SU-DHL-6 (cell line): ENCODE data around the gene CAMK2D.

Experiments
- H2AFZ ChIP-seq: fragments of 200-600 bp; sonication (generic); 2 replicates; pipeline ENCODE4 v1.6.1; 2014; ENCODE audit warnings: low read depth, mild to moderate bottlenecking, moderate library complexity, mixed read lengths, antibody characterized with exemption, low read length; ENCODE audit not compliant: severe bottlenecking
- H3F3A ChIP-seq: fragments of 200-600 bp; shearing (Covaris generic); 2 replicates; pipeline ENCODE4 v1.6.0; 2016; ENCODE audit warnings: antibody characterized with exemption, mild to moderate bottlenecking; ENCODE audit not compliant: insufficient read depth
- H3K27ac ChIP-seq: fragments of 200-600 bp; sonication (generic); 2 replicates; pipeline ENCODE4 v1.5.1; 2016; ENCODE audit warnings: low read depth, mild to moderate bottlenecking, low read length, moderate library complexity, mixed read lengths
- H3K27me3 ChIP-seq: fragments of 200-600 bp; sonication (generic), shearing (Covaris generic); 2 replicates; pipeline ENCODE4 v1.6.0; 2014; ENCODE audit warnings: mild to moderate bottlenecking, low read length
- H3K36me3 ChIP-seq: fragments of 200-600 bp; sonication (generic); 2 replicates; pipeline ENCODE4 v1.6.1; 2014; ENCODE audit warnings: mild to moderate bottlenecking, low read length, mixed read lengths
- H3K4me2 ChIP-seq: fragments of 300-600, 200-600 bp; shearing (Covaris generic), sonication (generic); 2 replicates; pipeline ENCODE4 v1.6.0; 2014; ENCODE audit warnings: low read length, low read depth, mild to moderate bottlenecking; ENCODE audit not compliant: poor library complexity, severe bottlenecking
- H3K4me3 ChIP-seq: fragments of 200-600 bp; sonication (generic); 2 replicates; pipeline ENCODE4 v1.5.1; 2014; ENCODE audit warnings: antibody characterized with exemption, low read length, mild to moderate bottlenecking, mixed read lengths; ENCODE audit not compliant: insufficient read depth, poor library complexity, severe bottlenecking
- H3K79me2 ChIP-seq: fragments of 200-600 bp; sonication (generic); 2 replicates; pipeline ENCODE4 v1.6.1; 2014; ENCODE audit warnings: mild to moderate bottlenecking, low read length, moderate library complexity; ENCODE audit not compliant: insufficient read depth
- H3K9ac ChIP-seq: fragments of 200-600 bp; sonication (generic); 2 replicates; pipeline ENCODE4 v1.7.0; 2014; ENCODE audit warnings: mild to moderate bottlenecking, low read length
- H3K9me2 ChIP-seq: fragments of 200-600 bp; sonication (generic); replicated peaks from 2 replicates; pipeline ENCODE4 v1.6.1; 2014; ENCODE audit warnings: low read length; ENCODE audit not compliant: insufficient read depth
- H3K9me3 ChIP-seq: fragments of 200-600 bp; sonication (generic); 2 replicates; pipeline ENCODE4 v1.6.1; 2014; ENCODE audit warnings: low read length, mixed read lengths; ENCODE audit not compliant: insufficient read depth
- H4K20me1 ChIP-seq: fragments of 200-600 bp; sonication (generic); 2 replicates; pipeline ENCODE4 v1.6.1; 2014; ENCODE audit warnings: low read depth, mild to moderate bottlenecking, antibody characterized with exemption, low read length, moderate library complexity, mixed read lengths
- EZH2phosphoT487 ChIP-seq: fragments of 200-600 bp; sonication (generic), shearing (Covaris generic); conservative IDR thresholded peaks from 2 replicates; pipeline ENCODE4 v1.6.1; 2018; ENCODE audit warnings: mild to moderate bottlenecking, antibody characterized with exemption, low read length, moderate library complexity, mixed read lengths
- TF ChIP-seq, protein P1 (sequence below): fragments of 200-600 bp; sonication (generic); IDR thresholded peaks from one replicate; pipeline ENCODE4 v1.5.1; 2017; ENCODE audit warnings: antibody characterized with exemption, mild to moderate bottlenecking, low read length, moderate library complexity; ENCODE audit not compliant: insufficient read depth, poor library complexity, severe bottlenecking

CAMK2D gene

DNA sequence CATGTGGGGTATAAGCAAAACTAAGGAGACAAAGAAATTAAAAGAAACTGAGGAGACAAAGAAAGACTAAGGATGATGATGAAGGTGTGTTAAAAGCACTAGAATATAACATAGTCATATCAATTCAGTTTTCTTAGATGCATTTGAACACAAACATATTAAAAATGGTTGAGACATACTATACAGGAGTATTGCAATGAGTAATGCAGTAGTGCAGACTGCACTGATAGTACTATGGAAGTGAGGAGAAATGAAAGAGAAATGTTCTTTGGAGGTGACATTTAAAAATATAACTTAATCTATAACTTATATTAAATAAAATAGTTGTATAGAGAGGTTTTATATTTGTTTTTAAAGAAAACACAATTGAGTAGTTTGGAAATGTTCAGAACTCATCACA is 279.2 kb downstream of the CAMK2D start:
- Histone ChIP-seq H3K36me3 (no peaks in the 10 kb centered on the region), H3K4me3 (no peak overlapping the region), H3K4me2 (no peak overlapping the region), H3K9ac (no peak overlapping the region), H3K9me2 (no peaks in the 10 kb centered on the region), H3K27me3 (no peaks in the 10 kb centered on the region), H3K27ac (no peak overlapping the region), H3F3A (no peaks in the 10 kb centered on the region), H3K79me2 (no peaks in the 10 kb centered on the region), H2AFZ (no peak overlapping the region), H4K20me1 (no peaks in the 10 kb centered on the region), H3K9me3 (no peaks in the 10 kb centered on the region)
- TF ChIP-seq EZH2phosphoT487, result no peak
- TF ChIP-seq, protein P1, sequence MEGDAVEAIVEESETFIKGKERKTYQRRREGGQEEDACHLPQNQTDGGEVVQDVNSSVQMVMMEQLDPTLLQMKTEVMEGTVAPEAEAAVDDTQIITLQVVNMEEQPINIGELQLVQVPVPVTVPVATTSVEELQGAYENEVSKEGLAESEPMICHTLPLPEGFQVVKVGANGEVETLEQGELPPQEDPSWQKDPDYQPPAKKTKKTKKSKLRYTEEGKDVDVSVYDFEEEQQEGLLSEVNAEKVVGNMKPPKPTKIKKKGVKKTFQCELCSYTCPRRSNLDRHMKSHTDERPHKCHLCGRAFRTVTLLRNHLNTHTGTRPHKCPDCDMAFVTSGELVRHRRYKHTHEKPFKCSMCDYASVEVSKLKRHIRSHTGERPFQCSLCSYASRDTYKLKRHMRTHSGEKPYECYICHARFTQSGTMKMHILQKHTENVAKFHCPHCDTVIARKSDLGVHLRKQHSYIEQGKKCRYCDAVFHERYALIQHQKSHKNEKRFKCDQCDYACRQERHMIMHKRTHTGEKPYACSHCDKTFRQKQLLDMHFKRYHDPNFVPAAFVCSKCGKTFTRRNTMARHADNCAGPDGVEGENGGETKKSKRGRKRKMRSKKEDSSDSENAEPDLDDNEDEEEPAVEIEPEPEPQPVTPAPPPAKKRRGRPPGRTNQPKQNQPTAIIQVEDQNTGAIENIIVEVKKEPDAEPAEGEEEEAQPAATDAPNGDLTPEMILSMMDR, result no peak

DNA sequence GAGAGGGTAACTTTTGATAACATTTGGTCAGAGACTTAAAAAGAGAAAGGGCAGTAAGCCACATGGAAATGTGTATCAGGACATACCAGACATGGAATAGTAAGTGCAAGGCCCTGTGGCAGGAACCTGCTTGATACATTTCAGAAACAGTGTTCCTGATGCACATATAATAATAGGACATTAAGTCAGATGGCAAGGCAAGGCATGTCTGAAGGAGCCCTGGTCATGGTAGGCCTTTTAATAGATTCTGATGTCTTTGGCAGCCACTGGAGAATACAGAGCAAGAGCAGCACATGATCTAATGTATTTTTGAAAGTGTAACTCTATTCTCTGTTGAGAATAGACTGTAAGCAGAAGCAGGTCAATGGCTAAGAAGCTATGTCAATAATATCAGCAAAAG is 279.7 kb downstream of the CAMK2D start:
- no peaks in the 10 kb centered on the region for H4K20me1 ChIP-seq
- H3F3A ChIP-seq, result no peaks in the 10 kb centered on the region
- no peak overlapping the region for H3K4me3 ChIP-seq

GRCh38 chr4:113480109-113480508 is 281.4 kb downstream of the CAMK2D start:
- Histone ChIP-seq H3K36me3 (no peaks in the 10 kb centered on the region), H4K20me1 (no peaks in the 10 kb centered on the region), H3K79me2 (no peaks in the 10 kb centered on the region), H3K9me3 (no peaks in the 10 kb centered on the region), H3K27ac (no peak overlapping the region), H3K27me3 (no peaks in the 10 kb centered on the region), H3K9me2 (no peaks in the 10 kb centered on the region), H3K4me3 (no peak overlapping the region), H3K4me2 (no peak overlapping the region), H3F3A (no peaks in the 10 kb centered on the region), H3K9ac (no peak overlapping the region), H2AFZ (no peak overlapping the region)
- TF ChIP-seq EZH2phosphoT487, result no peak
- TF ChIP-seq, protein P1, result no peak

More for the DNA sequence above, 279.7 kb downstream of the CAMK2D start:
- Histone ChIP-seq H3K9ac (no peak overlapping the region), H3K4me2 (no peak overlapping the region), H3K9me2 (no peaks in the 10 kb centered on the region), H3K9me3 (no peaks in the 10 kb centered on the region), H3K79me2 (no peaks in the 10 kb centered on the region), H2AFZ (no peak overlapping the region), H3K36me3 (no peaks in the 10 kb centered on the region), H3K27me3 (no peaks in the 10 kb centered on the region), H3K27ac (no peak overlapping the region)
- TF ChIP-seq, protein P1, result no peak
- no peak for TF ChIP-seq EZH2phosphoT487
